G401.6 (cell line): Measurements from ENCODE around the gene ZP1.
"Not testable (repeated sequence)": the region's sequence is repeated elsewhere in the genome, so short reads cannot be mapped to it uniquely, and the experiment has no call there.

Source experiments
- FAIRE-seq: peaks from 2 replicates; lab custom pipeline; 2012; peaks lifted over from hg19 to GRCh38; lab: Jason Lieb, UNC

ZP1 gene

DNA sequence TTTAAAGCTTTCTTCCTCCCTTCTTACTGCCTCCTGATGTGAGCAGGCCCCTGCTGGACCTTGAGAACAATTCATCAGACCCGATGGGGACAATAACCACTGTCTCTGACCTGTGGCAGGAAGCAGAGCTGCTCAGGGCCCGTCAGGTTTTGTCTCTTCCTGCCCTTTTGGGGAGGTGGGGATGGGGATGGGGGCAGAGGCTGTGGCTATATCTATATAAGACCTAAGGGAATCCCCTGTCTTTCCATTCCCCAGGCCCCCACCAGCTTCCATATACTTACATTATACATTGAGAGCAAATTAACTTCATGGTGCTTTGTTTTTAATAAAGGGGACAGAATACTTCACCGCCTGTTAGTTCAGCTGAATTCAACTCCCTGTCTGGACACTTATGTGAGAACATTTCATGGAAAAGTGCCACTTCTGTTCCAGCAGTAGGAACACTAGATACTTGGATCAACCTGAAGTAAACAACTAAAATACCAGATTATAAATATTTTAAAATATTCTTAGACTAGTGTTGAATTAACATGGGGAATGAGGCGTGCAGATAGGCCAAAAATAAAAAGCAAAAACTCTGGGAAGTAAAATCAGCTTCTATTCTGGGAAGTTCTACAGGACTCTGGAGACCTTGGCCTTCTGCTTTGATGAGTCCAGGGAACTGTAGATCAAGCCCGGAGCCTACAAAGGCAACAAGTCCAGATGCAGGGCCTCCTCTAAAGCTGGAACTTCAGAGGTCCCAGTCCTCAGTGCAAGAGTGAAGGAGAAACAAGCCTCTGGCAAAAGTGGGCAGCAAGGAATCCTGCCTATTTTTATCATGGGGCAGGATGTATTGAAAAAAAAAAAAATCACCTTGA is 11.1 kb downstream of the ZP1 start:
- no peak for FAIRE-seq

DNA sequence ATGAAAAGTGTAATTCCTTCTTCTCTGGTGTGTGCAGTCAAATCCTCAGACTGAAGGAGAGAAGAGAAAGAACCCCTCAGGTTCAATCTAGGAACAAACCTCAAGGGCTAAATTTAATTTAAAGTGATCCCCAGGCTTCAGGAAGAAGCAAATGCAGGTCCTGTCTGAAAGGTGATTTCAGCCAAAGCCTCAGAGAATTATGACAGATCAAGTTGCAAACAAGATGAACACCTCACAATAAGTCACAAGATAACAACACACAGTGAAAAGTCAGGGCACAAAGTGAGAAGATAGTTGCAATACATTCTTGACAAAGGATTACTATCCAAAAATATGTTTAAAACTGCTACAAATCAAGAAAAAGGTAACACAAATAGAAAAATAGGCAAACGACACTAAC is 11.8 kb downstream of the ZP1 start:
- FAIRE-seq: no peak

DNA sequence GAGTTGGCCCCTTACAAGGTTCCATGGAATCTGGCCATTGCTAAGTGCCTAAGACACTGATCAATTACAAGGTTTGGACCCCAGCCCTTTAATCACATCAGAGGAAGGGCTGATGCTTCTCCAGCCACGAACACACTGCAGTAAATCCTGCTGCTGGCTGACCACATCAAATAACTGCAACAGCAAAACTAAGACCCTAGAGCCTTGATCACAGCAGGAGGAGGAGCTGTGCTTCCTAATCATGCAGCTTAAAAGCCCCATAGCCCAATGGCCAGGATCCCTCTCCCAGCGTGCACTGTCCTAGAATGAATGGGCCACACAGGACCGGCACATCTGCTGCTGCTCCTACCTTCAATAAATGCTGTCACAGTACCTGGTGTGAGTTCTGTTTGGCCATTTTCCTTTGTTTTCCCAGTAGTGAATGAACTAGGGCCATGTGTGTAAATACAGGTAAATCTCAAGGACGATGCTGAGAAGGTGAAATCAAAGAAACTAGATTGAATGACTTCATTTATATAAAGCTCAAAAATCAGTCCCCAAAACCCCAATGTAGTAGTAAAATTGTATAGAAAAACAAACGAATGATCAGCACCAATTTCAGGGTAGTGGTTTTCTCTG is 12.7 kb downstream of the ZP1 start:
- no peak for FAIRE-seq

DNA sequence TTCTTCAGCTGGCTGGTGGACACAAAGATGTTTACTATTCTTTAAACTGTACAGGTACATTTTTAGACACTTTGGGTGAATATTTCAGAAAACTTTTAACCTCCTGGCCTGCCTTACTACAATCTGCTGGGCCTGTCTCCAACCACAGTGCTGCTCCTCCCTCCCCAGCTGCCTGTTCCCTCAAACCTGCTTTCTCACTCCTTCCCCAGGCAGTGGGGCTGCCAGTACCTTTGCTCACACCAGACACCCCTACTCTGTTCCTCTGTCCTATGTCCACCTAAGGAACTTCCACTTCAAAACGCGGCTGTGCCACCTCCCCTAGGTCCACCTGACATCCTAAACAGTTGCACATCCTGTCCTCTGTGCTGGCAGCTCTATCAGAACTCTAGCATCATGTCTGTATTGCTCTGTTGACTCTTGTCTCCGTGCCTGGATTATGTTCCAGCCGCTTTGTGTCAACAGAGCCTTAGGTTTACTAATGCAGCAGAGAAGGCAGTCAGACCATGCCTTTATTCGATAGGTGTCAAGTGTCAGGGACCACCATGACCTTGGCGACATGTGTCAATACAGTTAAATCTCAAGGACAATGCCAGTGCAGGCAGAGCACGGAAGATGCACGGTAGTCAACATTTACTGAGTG is 13.4 kb downstream of the ZP1 start:
- no peak for FAIRE-seq

DNA sequence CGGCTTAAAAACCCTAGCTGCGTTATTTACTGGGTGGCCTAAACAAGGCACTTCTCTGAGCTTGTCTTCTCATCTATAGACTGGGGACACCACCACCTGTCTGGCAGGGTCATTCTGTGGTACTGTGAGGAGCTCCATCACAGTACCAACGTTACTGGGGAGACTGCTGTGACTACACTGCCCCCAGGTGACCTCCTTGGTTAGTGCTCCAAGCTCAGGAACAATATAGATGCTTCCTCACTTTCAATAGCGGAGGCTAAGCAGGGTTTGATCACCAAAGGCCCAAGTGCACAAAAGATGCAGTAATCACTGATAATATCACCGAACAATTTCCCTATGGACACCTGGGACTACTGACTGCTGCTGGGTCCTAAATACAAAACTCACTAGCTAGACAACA is 20.2 kb downstream of the ZP1 start:
- no peak for FAIRE-seq

DNA sequence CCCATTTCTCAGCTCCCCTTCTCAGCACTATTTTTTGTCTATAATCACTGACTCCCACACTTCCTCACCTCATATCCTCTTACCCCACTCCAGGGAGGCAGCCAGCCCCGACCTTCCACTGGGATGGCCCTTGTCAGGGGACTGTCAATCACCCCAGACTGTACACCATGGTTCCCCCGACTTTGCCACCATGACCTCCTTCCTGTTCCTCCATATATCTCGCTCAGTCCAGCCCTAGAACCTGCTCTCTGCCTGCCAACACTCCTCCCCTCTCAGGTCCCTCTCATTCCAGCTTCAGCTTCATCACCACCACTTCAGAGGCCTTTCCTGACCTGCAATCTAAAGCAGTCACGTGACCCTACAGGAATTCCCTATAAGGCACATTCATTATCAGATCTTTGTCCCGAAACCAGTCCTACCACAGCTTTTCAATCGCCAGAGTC is 22.5 kb downstream of the ZP1 start:
- FAIRE-seq: no peak

DNA sequence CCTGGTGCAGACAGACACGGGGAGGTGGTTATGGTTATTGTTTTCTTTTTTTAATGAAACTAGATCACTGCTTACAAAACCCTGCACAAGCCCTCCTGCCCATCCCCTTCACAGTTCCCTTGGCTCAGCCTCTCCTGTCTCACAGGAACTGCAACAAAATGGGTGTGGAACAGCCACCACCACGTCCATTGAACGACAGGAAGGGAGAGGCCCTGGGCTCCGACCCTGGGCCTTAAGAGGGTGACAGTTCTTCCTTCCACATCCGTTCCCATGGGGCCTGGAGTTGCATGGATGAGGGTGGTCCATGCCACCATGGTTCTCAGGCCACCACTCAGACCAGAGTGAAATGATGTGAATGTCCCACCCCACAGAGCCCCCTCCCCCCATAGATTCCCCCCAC is 23.4 kb downstream of the ZP1 start:
- FAIRE-seq: no peak

DNA sequence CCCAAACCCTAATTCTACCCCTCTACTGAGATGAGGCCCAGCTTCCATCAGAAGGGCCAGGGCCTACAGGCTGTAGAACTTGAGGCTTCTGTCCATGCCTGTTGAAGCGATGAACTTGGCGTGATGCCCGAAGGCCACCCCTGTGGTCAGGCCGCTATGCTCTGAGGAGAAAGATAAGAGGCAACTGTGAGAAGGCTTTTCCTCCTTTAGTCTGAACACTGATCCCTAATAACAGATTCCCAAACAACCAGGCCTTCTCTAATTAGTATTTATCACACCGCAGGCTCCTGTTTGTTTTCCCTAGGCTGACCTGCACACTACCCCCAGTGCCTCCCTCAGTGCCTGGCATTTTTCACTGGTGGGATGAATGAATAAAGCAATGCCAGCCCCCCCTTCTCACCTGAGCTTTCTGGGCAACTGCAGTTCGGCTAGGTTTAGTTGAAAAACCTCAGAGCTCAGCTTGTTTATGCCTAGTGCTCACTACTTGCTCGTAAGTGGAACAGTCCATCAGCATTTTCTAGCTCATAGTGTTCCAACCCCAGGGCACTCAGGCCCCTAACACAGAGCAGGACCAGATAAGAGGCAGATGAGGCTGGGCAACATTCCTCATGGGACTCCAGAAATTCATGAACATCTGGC is 23.9 kb downstream of the ZP1 start:
- no peak for FAIRE-seq

DNA sequence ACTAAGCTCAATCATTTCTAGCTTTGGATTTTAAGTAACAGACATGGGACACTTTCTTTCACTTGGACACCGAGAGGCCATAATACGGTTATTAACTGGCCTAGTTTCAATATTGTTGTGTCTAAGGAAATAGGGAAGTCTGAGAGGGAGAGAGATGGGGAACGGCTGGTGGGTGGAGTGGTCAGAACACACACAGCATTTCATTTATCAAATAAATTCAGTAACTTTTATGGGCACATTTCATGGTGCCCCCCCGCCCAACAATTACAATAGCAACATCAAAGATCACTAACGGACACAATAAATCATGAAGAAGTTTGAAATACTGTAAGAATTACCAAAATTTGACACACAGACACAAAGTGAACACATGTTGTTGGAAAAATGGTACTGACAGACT is 28.3 kb downstream of the ZP1 start:
- no peak for FAIRE-seq

DNA sequence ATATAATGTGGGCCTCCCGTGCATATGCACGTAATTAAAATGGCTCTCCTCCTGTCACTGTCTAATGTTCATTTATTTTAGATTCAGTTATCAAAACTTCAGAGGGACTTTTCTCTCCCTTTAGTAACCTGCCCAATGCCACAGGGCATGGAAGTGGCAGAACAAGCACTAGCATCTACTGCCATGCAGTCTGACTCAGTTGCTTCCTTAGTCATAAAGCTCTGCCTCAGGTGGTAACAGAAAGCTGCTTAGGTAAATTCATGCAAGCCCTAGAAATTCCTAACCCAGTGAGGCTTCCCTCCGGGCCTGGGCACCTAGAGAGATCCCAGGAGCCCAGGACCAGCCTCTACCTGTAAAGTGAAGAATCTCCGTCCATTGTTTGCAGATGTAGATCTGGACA is 30.2 kb downstream of the ZP1 start:
- no peak for FAIRE-seq

DNA sequence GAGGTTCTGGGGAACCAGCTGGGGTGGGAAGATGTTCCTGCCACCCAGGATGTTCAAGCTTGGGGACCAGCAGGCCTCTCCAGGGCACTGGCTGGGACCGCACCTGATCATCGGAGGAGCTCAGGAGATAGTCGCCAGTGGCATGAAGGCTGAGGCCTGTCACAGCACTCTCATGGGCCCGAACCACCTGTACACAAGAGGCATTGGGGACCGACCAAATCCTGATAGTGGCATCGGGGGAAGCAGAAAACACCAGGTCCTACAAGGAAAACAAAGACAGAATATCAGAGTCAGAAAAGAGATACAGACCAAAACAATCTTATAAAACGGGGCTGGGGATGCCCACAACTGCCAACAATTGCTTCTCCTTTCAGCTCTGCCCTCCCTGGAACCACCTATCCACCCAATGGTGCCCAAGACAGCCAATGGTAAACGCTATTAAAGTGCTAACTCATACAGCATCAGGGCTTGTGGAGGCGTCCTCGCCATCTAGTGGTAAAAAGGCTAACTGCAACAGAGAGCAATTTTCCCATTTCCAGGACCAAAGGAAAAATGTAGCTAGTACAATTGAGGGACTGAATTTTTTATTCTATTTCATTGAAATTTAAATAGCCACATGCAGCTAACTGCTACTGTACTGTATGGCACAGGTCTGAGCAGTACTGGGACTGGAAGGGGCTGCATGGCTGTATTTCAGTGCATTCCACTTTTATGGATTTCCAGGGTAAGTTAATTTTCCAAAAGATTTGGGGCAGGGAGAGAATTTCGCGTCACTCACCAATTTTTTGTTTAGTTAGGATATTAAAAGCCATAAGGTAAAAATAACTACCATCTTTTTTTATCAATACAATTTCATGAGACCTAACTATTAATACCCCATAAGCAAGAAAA is 31.9 kb downstream of the ZP1 start:
- FAIRE-seq: no peak

DNA sequence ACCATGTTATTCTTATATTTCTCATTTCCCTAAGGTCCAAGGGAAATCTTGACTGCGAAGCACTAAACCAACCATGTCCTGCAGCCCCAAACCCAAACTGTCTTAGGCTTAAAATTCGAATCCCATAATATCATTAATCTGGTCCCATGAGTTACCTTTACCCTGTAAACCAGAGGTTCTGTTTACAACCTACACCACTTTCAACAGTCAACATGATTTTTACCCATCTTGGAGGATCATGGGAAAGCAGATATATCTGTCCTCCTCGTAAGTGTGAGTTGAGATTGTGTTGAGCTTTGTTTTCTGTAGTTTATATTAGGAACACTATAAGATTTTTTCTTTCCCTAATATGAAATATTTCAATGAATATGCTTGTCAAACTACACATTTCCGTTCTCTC is 32.6 kb downstream of the ZP1 start:
- FAIRE-seq: no peak

DNA sequence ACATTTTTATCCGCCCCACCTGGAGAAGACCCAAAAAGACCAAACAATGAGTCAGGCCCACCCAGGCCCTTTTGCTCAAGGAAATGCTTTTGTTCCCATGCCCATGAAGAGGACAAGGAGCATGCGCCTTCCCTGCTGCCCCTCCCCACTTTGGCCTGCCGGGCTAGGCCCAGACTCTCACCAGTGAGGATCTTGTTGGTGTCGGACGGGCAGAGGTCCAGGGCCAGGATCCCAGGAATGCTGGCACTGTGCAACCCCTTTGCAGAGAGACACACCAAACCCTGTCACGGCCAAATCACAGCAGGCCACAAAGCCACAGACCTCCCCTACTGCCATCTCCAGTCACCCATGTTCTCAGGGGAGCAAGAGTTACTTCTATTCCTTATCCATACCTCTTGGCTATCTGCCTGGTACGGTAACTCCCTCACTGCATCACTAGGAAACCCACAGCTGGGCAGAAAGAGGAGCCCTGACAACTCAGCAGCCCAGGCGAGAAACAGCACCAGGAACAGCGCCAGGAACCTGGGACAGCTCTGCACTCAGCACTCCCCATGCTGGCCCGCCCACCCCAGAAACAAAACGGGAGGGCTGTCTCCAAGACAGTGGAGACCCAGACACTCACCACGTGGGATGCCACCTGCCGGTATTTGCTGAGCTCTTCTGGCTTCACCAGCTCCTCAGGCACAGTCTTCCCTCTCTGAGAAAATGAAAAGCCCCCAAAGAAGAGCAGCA is 33.5 kb downstream of the ZP1 start:
- no peak for FAIRE-seq

DNA sequence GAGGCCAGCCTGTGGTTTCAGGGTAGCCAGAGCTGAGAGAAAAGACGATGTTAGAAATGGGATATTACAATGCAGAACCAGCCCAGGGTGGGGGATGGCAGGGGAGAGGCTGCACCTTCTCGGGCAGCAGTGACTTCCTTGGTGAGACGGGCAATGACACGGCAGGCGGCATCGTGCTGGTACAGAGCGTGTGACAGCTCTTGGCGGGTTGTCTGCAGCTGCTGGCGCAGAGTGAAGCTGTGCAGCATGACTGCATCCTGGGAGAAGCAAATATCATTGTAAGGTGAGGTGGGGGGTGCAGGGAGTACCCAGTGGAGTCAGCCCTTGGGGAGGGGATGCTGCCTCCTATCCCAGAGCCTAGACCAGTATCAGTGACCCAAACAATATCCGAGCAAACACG is 35.3 kb downstream of the ZP1 start:
- no peak for FAIRE-seq

DNA sequence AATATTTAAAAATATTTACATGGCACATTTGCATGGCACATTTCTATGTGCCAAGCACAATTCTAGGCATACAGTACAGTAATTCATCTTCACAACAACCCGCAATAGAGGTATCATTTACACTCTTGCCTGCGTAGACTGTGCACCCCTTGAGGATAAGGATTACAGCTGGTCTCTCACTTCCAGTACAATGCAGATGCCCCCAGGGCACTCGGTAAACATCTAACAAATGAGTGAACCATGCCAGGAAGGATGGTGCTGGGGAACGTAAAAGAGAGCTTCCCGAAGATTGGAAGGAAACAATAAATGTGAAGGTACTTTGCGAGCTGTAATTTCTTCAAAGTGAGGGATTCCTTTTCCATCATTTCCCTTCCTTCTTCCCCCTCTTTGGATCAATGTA is 37.7 kb downstream of the ZP1 start:
- FAIRE-seq: no peak

DNA sequence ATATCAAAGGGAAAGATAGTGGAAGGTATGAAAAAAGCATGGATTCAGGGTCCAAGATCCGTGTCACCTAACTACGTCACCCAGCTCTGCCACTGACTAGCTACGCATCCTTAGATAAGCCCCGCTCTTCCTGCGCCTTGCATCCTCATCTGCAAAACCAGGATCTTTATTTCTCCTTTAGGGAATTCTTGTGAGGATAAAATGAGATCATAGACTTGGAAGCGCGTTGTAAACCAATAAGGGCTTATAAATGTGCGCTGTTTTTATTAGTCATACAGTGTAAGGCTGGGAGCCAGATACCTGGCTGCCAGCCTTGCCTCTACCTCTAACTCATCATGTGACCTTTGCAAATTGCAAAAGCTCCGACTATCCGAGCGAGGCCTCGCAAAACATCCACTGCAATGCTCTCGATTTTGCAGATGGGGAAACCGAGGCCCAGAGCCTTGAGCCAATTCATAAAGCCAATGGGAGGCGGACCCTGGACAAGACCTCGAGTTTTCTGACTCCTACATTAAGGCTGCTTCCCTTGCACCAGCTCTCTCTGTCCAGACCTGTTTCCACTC is 38.3 kb downstream of the ZP1 start:
- no peak for FAIRE-seq

DNA sequence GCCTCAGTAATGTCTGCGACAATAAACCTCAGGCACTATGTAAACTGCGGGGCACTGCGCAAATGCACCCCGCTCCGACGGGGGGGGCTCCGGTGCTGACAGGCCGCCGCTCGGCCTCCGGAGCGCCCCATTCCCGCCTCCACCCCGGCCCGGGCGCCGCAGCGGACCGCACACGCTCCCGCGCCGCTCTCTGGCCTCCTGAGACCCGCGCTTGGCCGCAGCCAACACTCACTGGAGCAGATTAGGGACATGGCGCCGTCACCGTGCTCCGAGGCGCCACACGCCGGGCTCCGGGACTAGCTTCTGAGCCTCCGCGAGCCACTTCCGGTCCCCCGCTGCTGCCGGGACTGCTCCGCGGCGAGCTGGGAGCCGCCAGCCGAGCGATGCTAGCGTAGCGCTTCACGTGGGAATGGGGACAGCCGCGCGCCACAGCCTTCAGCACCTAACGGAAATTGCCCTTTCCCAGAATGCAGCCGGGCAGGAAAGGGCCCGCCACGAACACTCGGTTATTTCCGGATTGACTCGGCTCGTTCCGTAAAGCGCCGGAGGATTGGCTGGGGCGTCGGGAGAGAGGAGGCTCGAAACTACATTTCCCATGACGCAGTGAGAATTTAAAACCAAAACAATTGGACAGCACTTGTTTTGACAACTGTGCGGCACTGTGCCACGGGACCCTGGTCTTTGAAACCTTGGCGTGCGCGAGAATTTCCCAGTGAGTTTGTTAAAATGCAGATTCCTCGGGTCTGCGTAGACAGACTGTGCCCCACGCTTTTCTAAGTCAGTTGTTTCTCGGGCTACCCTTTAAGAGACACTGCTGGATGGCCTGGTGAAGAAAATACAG is 39.0 kb downstream of the ZP1 start, which contains the start of gene PRPF19:
TSS of gene PRPF19 (minus strand) at position 454 of the 841 bp plus-strand sequence. CDS start at position 251, 203 bp downstream.
- FAIRE-seq: peak; percentile 97

DNA sequence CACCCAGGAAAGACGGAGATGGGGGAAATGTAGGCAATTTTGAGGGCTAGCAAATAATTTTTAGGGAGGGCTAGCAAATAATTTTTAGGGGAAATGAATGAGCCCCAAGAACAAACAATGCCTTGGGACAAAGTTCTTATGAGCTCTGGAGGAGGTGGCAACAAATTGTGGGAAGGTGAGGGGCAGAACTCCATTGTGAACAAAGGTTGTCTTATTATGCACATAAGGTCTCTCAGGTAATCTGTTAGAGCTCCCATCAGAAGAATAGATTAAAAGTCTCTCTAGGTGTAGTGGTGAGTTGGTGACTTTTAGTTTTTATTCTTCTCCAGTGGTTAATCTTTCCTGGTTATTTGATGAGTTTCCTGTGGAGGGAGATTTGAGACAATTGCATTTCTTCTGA is 41.5 kb downstream of the ZP1 start:
- no peak for FAIRE-seq

DNA sequence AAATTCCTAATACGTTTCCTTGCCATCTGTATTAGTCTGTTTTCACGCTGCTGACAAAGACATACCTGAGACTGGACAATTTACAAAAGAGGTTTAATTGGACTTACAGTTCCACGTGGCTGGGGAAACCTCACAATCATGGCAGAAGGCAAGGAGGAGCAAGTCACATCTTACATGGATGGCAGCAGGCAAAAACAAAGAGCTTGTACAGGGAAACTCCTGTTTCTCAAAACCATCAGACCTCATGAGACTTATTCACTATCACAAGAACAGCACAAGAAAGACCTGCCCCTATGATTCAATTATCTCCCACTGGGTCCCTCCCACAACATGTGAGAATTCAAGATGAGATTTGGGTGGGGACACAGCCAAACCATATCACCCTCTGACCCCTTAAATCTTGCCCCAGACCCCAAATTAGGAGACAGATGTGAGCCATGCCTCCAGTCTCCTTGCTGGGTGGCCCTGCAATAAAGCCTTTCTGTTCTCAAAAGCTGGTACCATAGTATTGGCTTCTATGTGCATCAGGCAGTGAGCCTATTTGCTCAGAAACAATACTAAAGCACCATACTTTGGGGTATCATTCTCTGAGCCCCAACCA is 42.4 kb downstream of the ZP1 start:
- FAIRE-seq: not testable (repeated sequence)
